OCI-LY1 (cell line): Measurements from ENCODE around the gene SPTLC2.

ENCODE experiments used
- H2AFZ ChIP-seq: fragments of 200-600 bp; sonication (generic), shearing (Covaris generic); 2 replicates; pipeline ENCODE4 v1.6.0; 2014; ENCODE audit warnings: antibody characterized with exemption, mild to moderate bottlenecking, low read length
- H3F3A ChIP-seq: fragments of 200-600 bp; sonication (generic), shearing (Covaris generic); 2 replicates; pipeline ENCODE4 v1.6.0; 2014; ENCODE audit warnings: mild to moderate bottlenecking, antibody characterized with exemption, low read length, moderate library complexity; ENCODE audit not compliant: insufficient read depth
- H3K27ac ChIP-seq: fragments of 200-600 bp; sonication (generic); 2 replicates; pipeline ENCODE4 v1.5.1; 2014; ENCODE audit warnings: low read length, mixed run types, mild to moderate bottlenecking, low read depth; ENCODE audit not compliant: poor library complexity, severe bottlenecking
- H3K27me3 ChIP-seq: fragments of 200-600 bp; sonication (generic); 2 replicates; pipeline ENCODE4 v1.6.0; 2014; ENCODE audit warnings: antibody characterized with exemption, mild to moderate bottlenecking, low read length, moderate library complexity; ENCODE audit not compliant: insufficient read depth
- H3K36me3 ChIP-seq: fragments of 200-600 bp; sonication (generic); 2 replicates; pipeline ENCODE4 v1.6.1; 2014; ENCODE audit warnings: mild to moderate bottlenecking, antibody characterized with exemption, low read length, moderate library complexity, mixed read lengths; ENCODE audit not compliant: insufficient read depth
- H3K4me1 ChIP-seq: fragments of 200-600 bp; sonication (generic); 2 replicates; pipeline ENCODE4 v1.5.1; 2014; ENCODE audit warnings: mild to moderate bottlenecking, low read length, moderate library complexity; ENCODE audit not compliant: insufficient read depth, severe bottlenecking
- H3K4me2 ChIP-seq: fragments of 200-600 bp; sonication (generic), shearing (Covaris generic); 2 replicates; pipeline ENCODE4 v1.6.1; 2014; ENCODE audit warnings: low read length
- H3K4me3 ChIP-seq: fragments of 200-600 bp; sonication (generic); 2 replicates; pipeline ENCODE4 v1.5.1; 2014; ENCODE audit warnings: low read length, low read depth, mild to moderate bottlenecking, mixed read lengths; ENCODE audit not compliant: poor library complexity, severe bottlenecking
- H3K79me2 ChIP-seq: fragments of 200-600 bp; shearing (Covaris generic); 2 replicates; pipeline ENCODE4 v1.6.1; 2016; ENCODE audit warnings: mixed run types, low read length, mixed read lengths; ENCODE audit not compliant: insufficient read depth
- H3K9ac ChIP-seq: fragments of 200-600 bp; sonication (generic), shearing (Covaris generic); 2 replicates; pipeline ENCODE4 v1.6.1; 2014; ENCODE audit warnings: mild to moderate bottlenecking, low read length, mixed read lengths
- H3K9me2 ChIP-seq: fragments of 200-600 bp; sonication (generic), shearing (Covaris generic); 2 replicates; pipeline ENCODE4 v1.6.1; 2014; ENCODE audit warnings: low read depth, mild to moderate bottlenecking, low read length, mixed read lengths
- H3K9me3 ChIP-seq: fragments of 200-600 bp; shearing (Covaris generic); 2 replicates; pipeline ENCODE4 v1.6.1; 2014; ENCODE audit warnings: low read length, mixed read lengths
- H4K20me1 ChIP-seq: fragments of 200-600 bp; sonication (generic), shearing (Covaris generic); 2 replicates; pipeline ENCODE4 v1.6.0; 2016; ENCODE audit warnings: mild to moderate bottlenecking, low read length; ENCODE audit not compliant: insufficient read depth
- EZH2 ChIP-seq: fragments of 200-600 bp; sonication (generic), shearing (Covaris generic); IDR thresholded peaks from 2 replicates; pipeline ENCODE4 v1.8.0; 2017; ENCODE audit warnings: borderline replicate concordance, mixed run types, mild to moderate bottlenecking, antibody characterized with exemption, low read length, moderate library complexity, mixed read lengths
- TF ChIP-seq, protein P1 (sequence below): fragments of 200-600 bp; sonication (generic), shearing (Covaris generic); IDR thresholded peaks from 2 replicates; pipeline ENCODE4 v1.5.1; 2017; ENCODE audit warnings: mild to moderate bottlenecking, antibody characterized with exemption, low read length, moderate library complexity, mixed read lengths

SPTLC2 gene

DNA sequence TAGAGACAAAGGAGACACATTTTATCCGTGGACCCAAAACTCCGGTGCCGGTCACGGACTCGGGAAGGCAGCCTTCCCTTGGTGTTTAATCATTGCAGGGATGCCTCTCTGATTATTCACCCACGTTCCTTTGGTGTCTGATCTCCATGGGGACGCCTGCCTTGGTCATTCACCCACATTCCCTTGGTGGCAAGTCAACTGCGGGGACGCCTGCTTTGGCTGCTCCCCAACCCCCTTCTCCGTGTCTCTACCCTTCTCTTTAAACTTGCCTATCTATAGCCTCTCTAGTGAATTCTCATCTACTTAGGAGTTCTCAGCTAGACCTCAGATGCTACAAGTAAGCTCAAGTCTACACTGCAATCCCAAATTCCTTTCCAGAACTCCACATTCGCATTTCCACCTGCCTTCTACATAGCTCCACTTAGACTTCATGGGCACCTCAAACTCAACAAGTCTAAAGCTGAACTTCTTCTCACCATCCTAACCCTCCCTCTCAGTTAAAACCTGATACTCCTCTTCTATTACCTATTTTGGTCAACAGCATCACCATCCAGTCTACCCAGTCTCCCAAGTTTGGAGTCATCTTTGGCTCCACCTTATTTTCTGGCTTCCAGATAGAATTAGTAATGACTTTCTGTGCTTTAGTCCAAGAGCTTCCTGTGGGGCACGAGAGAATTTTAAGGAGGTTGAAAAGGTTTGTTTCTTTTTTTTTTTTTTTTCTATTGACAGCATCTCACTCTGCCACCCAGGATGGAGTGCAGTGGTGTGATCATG lies 14.4 kb downstream of the SPTLC2 start:
- no peaks in the 10 kb centered on the region for H4K20me1 ChIP-seq
- no peak overlapping the region for H2AFZ ChIP-seq
- H3K4me2 ChIP-seq = no peak overlapping the region
- no peak overlapping the region for H3K4me3 ChIP-seq
- H3K27me3 ChIP-seq = no peaks in the 10 kb centered on the region
- peaks cover 63% of the 10 kb centered on the region for H3K4me1 ChIP-seq
- peaks cover 5% of the 10 kb centered on the region for H3K36me3 ChIP-seq
- no peaks in the 10 kb centered on the region for H3K9me3 ChIP-seq
- no peak for TF ChIP-seq EZH2
- TF ChIP-seq, protein P1, sequence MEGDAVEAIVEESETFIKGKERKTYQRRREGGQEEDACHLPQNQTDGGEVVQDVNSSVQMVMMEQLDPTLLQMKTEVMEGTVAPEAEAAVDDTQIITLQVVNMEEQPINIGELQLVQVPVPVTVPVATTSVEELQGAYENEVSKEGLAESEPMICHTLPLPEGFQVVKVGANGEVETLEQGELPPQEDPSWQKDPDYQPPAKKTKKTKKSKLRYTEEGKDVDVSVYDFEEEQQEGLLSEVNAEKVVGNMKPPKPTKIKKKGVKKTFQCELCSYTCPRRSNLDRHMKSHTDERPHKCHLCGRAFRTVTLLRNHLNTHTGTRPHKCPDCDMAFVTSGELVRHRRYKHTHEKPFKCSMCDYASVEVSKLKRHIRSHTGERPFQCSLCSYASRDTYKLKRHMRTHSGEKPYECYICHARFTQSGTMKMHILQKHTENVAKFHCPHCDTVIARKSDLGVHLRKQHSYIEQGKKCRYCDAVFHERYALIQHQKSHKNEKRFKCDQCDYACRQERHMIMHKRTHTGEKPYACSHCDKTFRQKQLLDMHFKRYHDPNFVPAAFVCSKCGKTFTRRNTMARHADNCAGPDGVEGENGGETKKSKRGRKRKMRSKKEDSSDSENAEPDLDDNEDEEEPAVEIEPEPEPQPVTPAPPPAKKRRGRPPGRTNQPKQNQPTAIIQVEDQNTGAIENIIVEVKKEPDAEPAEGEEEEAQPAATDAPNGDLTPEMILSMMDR = no peak
- no peaks in the 10 kb centered on the region for H3K9me2 ChIP-seq
- no peaks in the 10 kb centered on the region for H3F3A ChIP-seq
- no peak overlapping the region for H3K9ac ChIP-seq
- H3K27ac ChIP-seq = no peak overlapping the region
- peaks cover 80% of the 10 kb centered on the region for H3K79me2 ChIP-seq

DNA sequence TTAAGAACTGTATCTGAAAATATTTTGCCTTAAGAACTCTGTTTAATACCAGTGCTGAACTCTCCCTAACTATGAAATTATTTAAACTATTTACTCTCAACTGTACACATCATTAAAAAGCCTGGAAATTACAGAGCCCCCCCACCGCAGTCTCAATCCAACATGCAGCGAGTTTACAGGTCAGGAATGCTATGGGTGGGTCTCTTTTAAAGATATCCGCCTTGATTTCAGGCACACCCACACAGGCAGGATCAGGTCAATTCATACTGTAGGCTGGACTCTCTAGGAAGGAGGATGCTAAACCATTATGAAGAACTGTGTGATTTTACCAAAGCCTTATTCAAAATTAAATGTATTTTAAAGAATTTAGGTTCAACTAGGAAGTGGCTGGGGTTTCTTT lies 16.5 kb downstream of the SPTLC2 start:
- peak overlapping the region; percentile 55; the same call in 1 of the 2 replicates for H3K4me2 ChIP-seq
- no peaks in the 10 kb centered on the region for H3K9me2 ChIP-seq
- peaks cover 26% of the 10 kb centered on the region for H3K36me3 ChIP-seq
- no peaks in the 10 kb centered on the region for H3K9me3 ChIP-seq
- H3K79me2 ChIP-seq = peaks cover 61% of the 10 kb centered on the region
- TF ChIP-seq, protein P1 = no peak
- TF ChIP-seq EZH2 = no peak
- H3F3A ChIP-seq = no peaks in the 10 kb centered on the region
- no peaks in the 10 kb centered on the region for H4K20me1 ChIP-seq
- H3K4me3 ChIP-seq = no peak overlapping the region
- H3K27ac ChIP-seq = peak overlapping the region; percentile 49
- H3K27me3 ChIP-seq = no peaks in the 10 kb centered on the region
- H2AFZ ChIP-seq = no peak overlapping the region
- H3K9ac ChIP-seq = no peak overlapping the region
- H3K4me1 ChIP-seq = peaks cover 52% of the 10 kb centered on the region

DNA sequence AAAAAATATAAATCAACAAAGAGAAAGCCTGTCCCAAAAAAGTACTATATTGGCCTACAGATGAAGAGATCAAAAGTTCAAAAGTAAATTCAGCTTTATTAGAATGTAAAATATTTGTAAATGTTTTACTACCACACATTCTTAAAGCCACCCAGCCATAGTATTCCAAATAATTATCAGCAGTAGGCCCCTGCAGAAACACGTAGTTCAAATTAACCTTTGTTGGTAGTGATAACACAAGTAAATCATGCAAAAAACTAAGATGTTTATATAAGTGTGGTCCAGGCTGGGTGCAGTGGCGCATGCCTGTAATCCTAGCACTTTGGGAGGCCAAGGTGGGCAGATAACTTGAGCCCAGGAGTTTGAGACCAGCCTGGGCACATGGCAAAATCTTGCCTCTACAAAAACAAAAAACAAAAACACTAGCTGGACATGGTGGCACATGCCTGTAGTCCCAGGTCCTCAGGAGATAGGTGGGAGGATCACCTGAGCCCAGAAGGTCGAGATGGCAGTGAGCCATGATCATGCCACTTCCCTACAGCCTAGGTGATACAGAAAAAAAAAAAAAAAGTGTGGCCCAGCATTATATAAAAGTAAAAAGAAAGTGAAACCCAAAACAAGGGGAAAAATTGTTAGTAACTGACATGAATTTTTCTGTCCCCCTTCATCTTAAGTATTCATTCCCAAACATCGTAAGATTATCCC lies 17.9 kb downstream of the SPTLC2 start:
- H3K4me2 ChIP-seq = peak overlapping the region; percentile 55
- H3K9me3 ChIP-seq = no peaks in the 10 kb centered on the region
- H3K79me2 ChIP-seq = peaks cover 48% of the 10 kb centered on the region
- H2AFZ ChIP-seq = no peak overlapping the region
- peak overlapping the region; percentile 23 for H3K4me3 ChIP-seq
- H3F3A ChIP-seq = no peaks in the 10 kb centered on the region
- peak overlapping the region; percentile 22; the same call in 1 of the 2 replicates for H3K9ac ChIP-seq
- peak overlapping the region; percentile 49 for H3K27ac ChIP-seq
- H3K36me3 ChIP-seq = peaks cover 37% of the 10 kb centered on the region
- no peaks in the 10 kb centered on the region for H4K20me1 ChIP-seq
- peaks cover 54% of the 10 kb centered on the region for H3K4me1 ChIP-seq
- TF ChIP-seq, protein P1 = no peak
- TF ChIP-seq EZH2 = no peak
- no peaks in the 10 kb centered on the region for H3K9me2 ChIP-seq
- H3K27me3 ChIP-seq = no peaks in the 10 kb centered on the region
